ENCODE results near the gene TENT4B. TPM values are rescaled to one million over a fixed set of nuclear protein-coding genes. Genes with fewer than 3 reads are reported as not detected.
"Not testable (repeated sequence)": the region's sequence is repeated elsewhere in the genome, so short reads cannot be mapped to it uniquely, and the experiment has no call there.

The TENT4B gene
- polyA plus RNA-seq, 1 of the 3 experiments (the other 2 are of a cell fraction): 5.6 TPM

DNA sequence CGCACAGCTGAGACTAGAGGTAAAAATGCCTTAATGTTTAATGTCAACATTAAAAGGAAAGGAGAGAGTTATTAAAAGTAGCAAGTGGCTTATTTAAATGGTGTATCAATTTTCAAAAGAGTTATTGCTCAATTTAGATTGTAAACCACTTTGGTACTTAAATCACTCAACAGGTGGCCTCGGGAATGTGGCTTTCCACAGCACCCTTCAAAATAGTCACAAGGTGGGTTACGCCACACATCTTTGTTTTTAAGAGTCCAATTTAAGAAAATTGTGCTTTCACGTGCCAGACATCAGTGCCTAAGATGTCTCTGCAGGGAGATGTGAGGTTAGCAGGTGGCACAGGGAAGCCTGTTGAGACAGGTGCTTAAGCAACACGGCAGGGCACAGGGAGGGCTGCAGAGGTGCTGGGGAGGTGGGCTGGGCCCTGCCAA is 85.8 kb downstream of the TENT4B start:
- no peak for DNase-seq
- Histone ChIP-seq H3K4me1 (ENCODE audit: control insufficient read depth in 1 of 2, insufficient read depth in 2 of 2, low read depth in 1 of 2, low read length in 1 of 2) (peaks cover 0 to 9% of the 10 kb centered on the region in 2 experiments; a peak in 2 of 4 replicates), H2AFZ (ENCODE audit: low read depth) (no peak overlapping the region), H3K4me3 (ENCODE audit: low read depth in 2 of 2, low read length in 1 of 2) (no peak overlapping the region), H3K9me3 (no peaks in the 10 kb centered on the region), H3K27me3 (ENCODE audit: insufficient read depth) (no peaks in the 10 kb centered on the region), H3K27ac (ENCODE audit: low read depth in 2 of 2, low read length in 1 of 2) (no peak overlapping the region), H3F3A (replicated peaks; ENCODE audit: insufficient read depth) (no peaks in the 10 kb centered on the region), H4K20me1 (ENCODE audit: insufficient read depth) (no peaks in the 10 kb centered on the region), H3K9me2 (no peaks in the 10 kb centered on the region), H3K36me3 (replicated peaks in 1 of 2; ENCODE audit: control insufficient read depth in 1 of 2, insufficient read depth in 2 of 2, low read length in 1 of 2) (no peaks in the 10 kb centered on the region), H3K9ac (no peak overlapping the region), H3K4me2 (no peak overlapping the region), H3K79me2 (ENCODE audit: insufficient read depth) (no peaks in the 10 kb centered on the region)
- TF ChIP-seq SIN3A (IDR thresholded peaks at IDR 0.05; ENCODE audit: borderline replicate concordance, low read depth, low read length) (no peak), RCOR1 (IDR thresholded peaks at IDR 0.05; ENCODE audit: low read length) (no peak), FOXJ3 (CRISPR knock-in tag; IDR thresholded peaks at IDR 0.05) (no peak), RAD21 (IDR thresholded peaks at IDR 0.05; ENCODE audit: low read length) (no peak), POLR2AphosphoS5 (IDR thresholded peaks at IDR 0.05; ENCODE audit: low read depth, low read length) (no peak), MXI1 (IDR thresholded peaks at IDR 0.05; ENCODE audit: low read depth, low read length) (no peak), TCF12 (IDR thresholded peaks at IDR 0.05) (no peak)
- TF ChIP-seq, protein P1, sequence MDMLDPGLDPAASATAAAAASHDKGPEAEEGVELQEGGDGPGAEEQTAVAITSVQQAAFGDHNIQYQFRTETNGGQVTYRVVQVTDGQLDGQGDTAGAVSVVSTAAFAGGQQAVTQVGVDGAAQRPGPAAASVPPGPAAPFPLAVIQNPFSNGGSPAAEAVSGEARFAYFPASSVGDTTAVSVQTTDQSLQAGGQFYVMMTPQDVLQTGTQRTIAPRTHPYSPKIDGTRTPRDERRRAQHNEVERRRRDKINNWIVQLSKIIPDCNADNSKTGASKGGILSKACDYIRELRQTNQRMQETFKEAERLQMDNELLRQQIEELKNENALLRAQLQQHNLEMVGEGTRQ (IDR thresholded peaks at IDR 0.05; ENCODE audit: borderline replicate concordance, low read depth, low read length): no peak
- WGBS (ENCODE audit: low lambda C conversion rate): 80% methylated on average over 5 of the region's 5 CpGs
- POLR2A ChIA-PET: no interaction called here
- CTCF ChIA-PET: no interaction called here

- H3K4me1 ChIP-seq (ENCODE audit: control insufficient read depth in 1 of 2, insufficient read depth in 2 of 2, low read depth in 1 of 2, low read length in 1 of 2): peaks cover 0 to 13% of the 10 kb centered on the region in 2 experiments; a peak in 1 of 4 replicates
Measured at GRCh38 chr16:50243024-50243423, 89.9 kb downstream of the TENT4B start.

DNA sequence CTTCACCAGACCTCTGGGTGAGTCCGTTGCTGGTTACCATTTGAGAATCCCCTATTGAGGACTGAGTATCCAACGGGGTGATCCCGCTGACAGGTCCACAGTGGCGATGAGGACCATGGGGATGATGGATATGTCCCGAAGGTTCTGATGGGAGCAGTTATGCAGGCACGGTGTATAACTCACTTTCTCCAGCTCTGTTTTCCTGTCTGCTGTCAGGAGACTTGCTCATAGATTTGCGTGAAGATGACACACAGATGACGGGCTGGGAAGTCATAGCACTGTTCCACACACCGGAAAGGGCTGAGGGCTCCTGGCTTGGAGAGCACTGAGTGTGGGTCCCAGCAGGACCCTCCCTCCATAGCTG is 91.0 kb downstream of the TENT4B start:
- H4K20me1 ChIP-seq (ENCODE audit: insufficient read depth): no peaks in the 10 kb centered on the region
- no peak overlapping the region for H2AFZ ChIP-seq (ENCODE audit: low read depth)
- ChIA-PET POLR2A (interaction anchor here (0.7 kb wide), 1 partner anchor 170 kb away, joined by 4 read pairs; no protein-coding TSS in a partner anchor), CTCF (interaction anchor here (1.2 to 2.9 kb wide), 6 partner anchors 8 to 219 kb away, joined by 3 to 9 read pairs (median 6); partner anchors contain the start of gene CNEP1R1)
- H3K79me2 ChIP-seq (ENCODE audit: insufficient read depth): peaks cover 5% of the 10 kb centered on the region; the same call in 1 of the 2 replicates
- H3K4me2 ChIP-seq: no peak overlapping the region
- H3K4me3 ChIP-seq (ENCODE audit: low read depth in 2 of 2, low read length in 1 of 2): no peak overlapping the region
- H3K9ac ChIP-seq: no peak overlapping the region
- peaks cover 0 to 13% of the 10 kb centered on the region in 2 experiments; a peak in 1 of 4 replicates for H3K4me1 ChIP-seq (ENCODE audit: control insufficient read depth in 1 of 2, insufficient read depth in 2 of 2, low read depth in 1 of 2, low read length in 1 of 2)
- no peaks in the 10 kb centered on the region for H3K27me3 ChIP-seq (ENCODE audit: insufficient read depth)
- DNase-seq: no peak
- H3K27ac ChIP-seq (ENCODE audit: low read depth in 2 of 2, low read length in 1 of 2): no peak overlapping the region
- 79% methylated on average over 5 of the region's 9 CpGs for WGBS (ENCODE audit: low lambda C conversion rate)
- no peaks in the 10 kb centered on the region for H3K9me3 ChIP-seq
- no peaks in the 10 kb centered on the region for H3K9me2 ChIP-seq
- no peaks in the 10 kb centered on the region for H3F3A ChIP-seq (replicated peaks; ENCODE audit: insufficient read depth)
- no peaks in the 10 kb centered on the region for H3K36me3 ChIP-seq (replicated peaks in 1 of 2; ENCODE audit: control insufficient read depth in 1 of 2, insufficient read depth in 2 of 2, low read length in 1 of 2)
- TF ChIP-seq TCF12 (IDR thresholded peaks at IDR 0.05): no peak
- TF ChIP-seq FOSL2 (IDR thresholded peaks at IDR 0.05; ENCODE audit: borderline replicate concordance, low read depth): no peak
- TF ChIP-seq MAX (IDR thresholded peaks at IDR 0.05; ENCODE audit: low read depth): no peak

More at GRCh38 chr16:50243024-50243423, 89.9 kb downstream of the TENT4B start:
- H3K4me2 ChIP-seq; H3K36me3 ChIP-seq (replicated peaks in 1 of 2; ENCODE audit: control insufficient read depth in 1 of 2, insufficient read depth in 2 of 2, low read length in 1 of 2); H3K27me3 ChIP-seq (ENCODE audit: insufficient read depth); H3K9ac ChIP-seq; H2AFZ ChIP-seq (ENCODE audit: low read depth); H3K9me2 ChIP-seq; H3K9me3 ChIP-seq; H3F3A ChIP-seq (replicated peaks; ENCODE audit: insufficient read depth); H3K27ac ChIP-seq (ENCODE audit: low read depth in 2 of 2, low read length in 1 of 2); DNase-seq; POLR2A ChIA-PET; H3K79me2 ChIP-seq (ENCODE audit: insufficient read depth); H3K4me3 ChIP-seq (ENCODE audit: low read depth in 2 of 2, low read length in 1 of 2); H4K20me1 ChIP-seq (ENCODE audit: insufficient read depth): not testable (repeated sequence)
- CTCF ChIA-PET: interaction anchor here (1.0 to 2.4 kb wide), 4 partner anchors 23 to 563 kb away, joined by 3 to 7 read pairs (median 4); partner anchors contain the start of gene ADCY7
- 75% methylated on average over 6 of the region's 6 CpGs for WGBS (ENCODE audit: low lambda C conversion rate)

Data from SK-N-SH (cell line).